ENCODE data around the gene SLC38A5. TPM values are rescaled to one million over a fixed set of nuclear protein-coding genes. Genes with fewer than 3 reads are reported as not detected.

SLC38A5 gene
- total and polyA plus RNA-seq, 2 experiments from 2014 or later, result 20.7 to 47.7 TPM

- Histone ChIP-seq H3K36me3 (ENCODE audit: insufficient read depth) (peaks cover 4% of the 10 kb centered on the region; the same call in 1 of the 2 replicates), H2AFZ (no peak overlapping the region), H3F3A (replicated peaks; ENCODE audit: low read depth) (no peaks in the 10 kb centered on the region), H3K9me2 (ENCODE audit: insufficient read depth) (no peaks in the 10 kb centered on the region), H3K27ac (ENCODE audit: low read depth) (no peak overlapping the region), H3K4me2 (no peak overlapping the region), H4K20me1 (replicated peaks; ENCODE audit: insufficient read depth) (no peaks in the 10 kb centered on the region), H3K79me2 (replicated peaks; ENCODE audit: insufficient read depth) (peaks cover 16% of the 10 kb centered on the region), H3K4me1 (ENCODE audit: insufficient read depth) (no peaks in the 10 kb centered on the region), H3K27me3 (ENCODE audit: insufficient read depth) (no peaks in the 10 kb centered on the region), H3K4me3 (no peak overlapping the region)
- Mint-ChIP-seq H3K4me3 (no peak overlapping the region), H3K9me3 (no peaks in the 10 kb centered on the region; the same call in 2 of the 3 replicates), H3K27ac (no peak overlapping the region), H3K27me3 (ENCODE audit: insufficient read depth, low read depth, poor library complexity) (peaks cover 3% of the 10 kb centered on the region), H3K4me1 (peaks cover 17% of the 10 kb centered on the region), H3K36me3 (ENCODE audit: low read depth) (peaks cover 32% of the 10 kb centered on the region)
- no peak for TF ChIP-seq EZH2 (IDR thresholded peaks at IDR 0.05; ENCODE audit: low read depth, unreplicated experiment)
- TF ChIP-seq CREB1 (CRISPR knock-in tag; IDR thresholded peaks at IDR 0.05; ENCODE audit: low read depth), result no peak
- TF ChIP-seq ZNF331 (CRISPR knock-in tag; IDR thresholded peaks at IDR 0.05; ENCODE audit: low read depth), result no peak
- TF ChIP-seq EZH2phosphoT487 (IDR thresholded peaks at IDR 0.05; ENCODE audit: unreplicated experiment), result no peak
- no peak for TF ChIP-seq JUNB (IDR thresholded peaks at IDR 0.05; ENCODE audit: unreplicated experiment)
- TF ChIP-seq ETS1 (IDR thresholded peaks at IDR 0.05), result no peak
- TF ChIP-seq ZNF462 (CRISPR knock-in tag; IDR thresholded peaks at IDR 0.05), result no peak
- no peak for TF ChIP-seq CTCF (conservative IDR thresholded peaks at IDR 0.05; ENCODE audit: low read depth in 2 of 2)
- TF ChIP-seq STAT1 (IDR thresholded peaks at IDR 0.05; ENCODE audit: unreplicated experiment), result no peak
- no peak for TF ChIP-seq POLR2AphosphoS5 (IDR thresholded peaks at IDR 0.05; ENCODE audit: low read depth)
- no peak for TF ChIP-seq REST (IDR thresholded peaks at IDR 0.05; ENCODE audit: unreplicated experiment)
- TF ChIP-seq ZNF114 (CRISPR knock-in tag; IDR thresholded peaks at IDR 0.05), result no peak
- no peak for TF ChIP-seq NANOG (IDR thresholded peaks at IDR 0.05; ENCODE audit: borderline replicate concordance)
- no peak for DNase-seq (ENCODE audit: low spot score)
- ATAC-seq, result no peak
Measured at GRCh38 chrX:48478806-48479205, 8.7 kb upstream of the SLC38A5 start.
